ENCODE results near the gene FILIP1L. TPM values are rescaled to one million over a fixed set of nuclear protein-coding genes. Genes with fewer than 3 reads are reported as not detected.

FILIP1L gene
- total RNA-seq, 1 experiment from 2014 or later: 0.17 TPM

DNA sequence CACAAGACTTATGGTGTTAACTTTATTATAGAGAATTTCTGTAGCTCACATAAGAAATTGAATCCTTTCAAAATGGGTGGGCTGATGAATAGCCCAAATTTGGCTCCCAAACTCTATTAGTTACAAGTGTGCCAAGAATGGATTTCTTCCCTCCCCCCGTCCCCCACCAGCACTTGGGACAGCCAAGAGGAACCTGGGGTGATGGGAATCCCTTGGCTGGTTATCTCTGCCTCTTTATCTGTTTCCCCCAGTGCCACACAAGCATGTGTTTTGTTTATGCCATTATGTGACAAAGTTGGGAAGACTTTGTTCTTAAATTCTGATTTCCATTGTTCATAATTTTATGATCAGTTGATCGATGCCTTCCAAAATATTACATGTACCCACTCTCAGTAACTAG is 268.3 kb downstream of the FILIP1L start (continued):
- TF ChIP-seq, protein P1, sequence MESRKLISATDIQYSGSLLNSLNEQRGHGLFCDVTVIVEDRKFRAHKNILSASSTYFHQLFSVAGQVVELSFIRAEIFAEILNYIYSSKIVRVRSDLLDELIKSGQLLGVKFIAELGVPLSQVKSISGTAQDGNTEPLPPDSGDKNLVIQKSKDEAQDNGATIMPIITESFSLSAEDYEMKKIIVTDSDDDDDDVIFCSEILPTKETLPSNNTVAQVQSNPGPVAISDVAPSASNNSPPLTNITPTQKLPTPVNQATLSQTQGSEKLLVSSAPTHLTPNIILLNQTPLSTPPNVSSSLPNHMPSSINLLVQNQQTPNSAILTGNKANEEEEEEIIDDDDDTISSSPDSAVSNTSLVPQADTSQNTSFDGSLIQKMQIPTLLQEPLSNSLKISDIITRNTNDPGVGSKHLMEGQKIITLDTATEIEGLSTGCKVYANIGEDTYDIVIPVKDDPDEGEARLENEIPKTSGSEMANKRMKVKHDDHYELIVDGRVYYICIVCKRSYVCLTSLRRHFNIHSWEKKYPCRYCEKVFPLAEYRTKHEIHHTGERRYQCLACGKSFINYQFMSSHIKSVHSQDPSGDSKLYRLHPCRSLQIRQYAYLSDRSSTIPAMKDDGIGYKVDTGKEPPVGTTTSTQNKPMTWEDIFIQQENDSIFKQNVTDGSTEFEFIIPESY (IDR thresholded peaks at IDR 0.05; ENCODE audit: extremely low read depth, insufficient replicate concordance, low read length): no peak
- TF ChIP-seq EZH2 (IDR thresholded peaks at IDR 0.05) (no peak), CTCF (IDR thresholded peaks at IDR 0.05 in 2 of 3, conservative IDR thresholded peaks at IDR 0.05 in 1 of 3; ENCODE audit: borderline replicate concordance in 1 of 3, insufficient read depth in 1 of 3, low read depth in 2 of 3, low read length in 2 of 3) (no peak), POLR2AphosphoS5 (IDR thresholded peaks at IDR 0.05; ENCODE audit: low read depth, low read length) (no peak), EGR1 (IDR thresholded peaks at IDR 0.05; ENCODE audit: low read depth) (no peak), ATF3 (IDR thresholded peaks at IDR 0.05) (no peak), ELF1 (IDR thresholded peaks at IDR 0.05; ENCODE audit: borderline replicate concordance, low read depth) (no peak)

- Histone ChIP-seq H3K36me3 (ENCODE audit: control insufficient read depth in 1 of 2, insufficient read depth in 2 of 2, low read length in 2 of 2) (no peaks in the 10 kb centered on the region), H3K9me3 (ENCODE audit: control insufficient read depth in 1 of 2, insufficient read depth in 1 of 2, low read depth in 1 of 2, low read length in 2 of 2) (no peaks in the 10 kb centered on the region), H4K20me1 (ENCODE audit: insufficient read depth) (0 out of 2 replicates have a peak, but pooled peaks cover 3% of the 10 kb centered on the region), H3K27ac (ENCODE audit: low read depth, low read length) (no peak overlapping the region), H3K4me2 (ENCODE audit: low read length) (no peak overlapping the region), H3K4me1 (ENCODE audit: control insufficient read depth in 1 of 2, insufficient read depth in 2 of 2, low read length in 2 of 2) (no peaks in the 10 kb centered on the region), H3K4me3 (replicated peaks in 1 of 2; ENCODE audit: low read depth in 1 of 2, low read length in 2 of 2) (no peak overlapping the region), H3K27me3 (ENCODE audit: insufficient read depth, low read length) (no peaks in the 10 kb centered on the region), H3K9me2 (ENCODE audit: insufficient read depth) (no peaks in the 10 kb centered on the region), H2AFZ (ENCODE audit: low read depth, low read length, poor library complexity, severe bottlenecking) (no peak overlapping the region), H3K9ac (ENCODE audit: low read length) (no peak overlapping the region), H3K79me2 (ENCODE audit: insufficient read depth, low read length) (peaks cover 54% of the 10 kb centered on the region)
- POLR2A ChIA-PET: no interaction called here
- DNase-seq (ENCODE audit: low read depth, low spot score) (no peak), ATAC-seq (no peak)
- CTCF ChIA-PET: interaction anchor here (2.1 kb wide), 1 partner anchor 409 kb away, joined by 11 read pairs; no protein-coding TSS in a partner anchor
- intact Hi-C loops (cut with micrococcal nuclease): no loop called here
- BruUV-seq (replicated peaks): no TSS peak
- RAD21 ChIA-PET (ENCODE audit: low non-redundant PET in 1 of 2, low total read pairs in 2 of 2, uncharacterized antibody in 2 of 2, unreplicated experiment in 2 of 2): no interaction called here
- TF ChIP-seq SIN3A (IDR thresholded peaks at IDR 0.05; ENCODE audit: low read depth) (no peak), ZNF274 (IDR thresholded peaks at IDR 0.05; ENCODE audit: low read depth, low read length) (no peak), TCF7L2 (IDR thresholded peaks at IDR 0.05; ENCODE audit: borderline replicate concordance, extremely low read depth, insufficient read depth, insufficient read length) (no peak), ATF3 (IDR thresholded peaks at IDR 0.05) (no peak), SP1 (IDR thresholded peaks at IDR 0.05; ENCODE audit: low read depth) (no peak), ZFX (IDR thresholded peaks at IDR 0.05) (no peak), MAX (IDR thresholded peaks at IDR 0.05) (no peak), YY1 (IDR thresholded peaks at IDR 0.05; ENCODE audit: extremely low read depth, insufficient replicate concordance, low read depth, low read length) (no peak), CEBPB (IDR thresholded peaks at IDR 0.05; ENCODE audit: low read depth) (no peak), EZH2 (IDR thresholded peaks at IDR 0.05) (no peak), EGR1 (IDR thresholded peaks at IDR 0.05; ENCODE audit: low read depth) (no peak), CBX3 (IDR thresholded peaks at IDR 0.05; ENCODE audit: low read depth) (no peak), FOSL1 (IDR thresholded peaks at IDR 0.05; ENCODE audit: low read depth) (no peak)
- TF ChIP-seq, protein P2, sequence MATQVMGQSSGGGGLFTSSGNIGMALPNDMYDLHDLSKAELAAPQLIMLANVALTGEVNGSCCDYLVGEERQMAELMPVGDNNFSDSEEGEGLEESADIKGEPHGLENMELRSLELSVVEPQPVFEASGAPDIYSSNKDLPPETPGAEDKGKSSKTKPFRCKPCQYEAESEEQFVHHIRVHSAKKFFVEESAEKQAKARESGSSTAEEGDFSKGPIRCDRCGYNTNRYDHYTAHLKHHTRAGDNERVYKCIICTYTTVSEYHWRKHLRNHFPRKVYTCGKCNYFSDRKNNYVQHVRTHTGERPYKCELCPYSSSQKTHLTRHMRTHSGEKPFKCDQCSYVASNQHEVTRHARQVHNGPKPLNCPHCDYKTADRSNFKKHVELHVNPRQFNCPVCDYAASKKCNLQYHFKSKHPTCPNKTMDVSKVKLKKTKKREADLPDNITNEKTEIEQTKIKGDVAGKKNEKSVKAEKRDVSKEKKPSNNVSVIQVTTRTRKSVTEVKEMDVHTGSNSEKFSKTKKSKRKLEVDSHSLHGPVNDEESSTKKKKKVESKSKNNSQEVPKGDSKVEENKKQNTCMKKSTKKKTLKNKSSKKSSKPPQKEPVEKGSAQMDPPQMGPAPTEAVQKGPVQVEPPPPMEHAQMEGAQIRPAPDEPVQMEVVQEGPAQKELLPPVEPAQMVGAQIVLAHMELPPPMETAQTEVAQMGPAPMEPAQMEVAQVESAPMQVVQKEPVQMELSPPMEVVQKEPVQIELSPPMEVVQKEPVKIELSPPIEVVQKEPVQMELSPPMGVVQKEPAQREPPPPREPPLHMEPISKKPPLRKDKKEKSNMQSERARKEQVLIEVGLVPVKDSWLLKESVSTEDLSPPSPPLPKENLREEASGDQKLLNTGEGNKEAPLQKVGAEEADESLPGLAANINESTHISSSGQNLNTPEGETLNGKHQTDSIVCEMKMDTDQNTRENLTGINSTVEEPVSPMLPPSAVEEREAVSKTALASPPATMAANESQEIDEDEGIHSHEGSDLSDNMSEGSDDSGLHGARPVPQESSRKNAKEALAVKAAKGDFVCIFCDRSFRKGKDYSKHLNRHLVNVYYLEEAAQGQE (IDR thresholded peaks at IDR 0.05; ENCODE audit: low read depth): no peak
Observed at GRCh38 chr3:99845331-99845730, 269.0 kb downstream of the FILIP1L start.

Data from HCT116 (cell line).